ENCODE measurements around the gene BAIAP2L1. TPM values are rescaled to one million over a fixed set of nuclear protein-coding genes. Genes with fewer than 3 reads are reported as not detected.
A peak's percentile ranks its signal among the peaks of the same experiment; 100 is the strongest.

Gene BAIAP2L1
- total and polyA plus RNA-seq, 2 of the 8 experiments (the other 6 are each of a cell fraction or from before 2014, with no cell fraction given) = 19.2 to 42.9 TPM

- Histone ChIP-seq H3K14ac (ENCODE audit: insufficient read length) (no peak overlapping the region), H2AFZ (ENCODE audit: low read length) (no peak overlapping the region), H2AK5ac (ENCODE audit: low read depth, low read length) (no peak overlapping the region), H2BK120ac (replicated peaks; ENCODE audit: low read depth, low read length) (no peak overlapping the region), H4K91ac (replicated peaks; ENCODE audit: insufficient read length, low read length) (no peak overlapping the region), H4K8ac (ENCODE audit: extremely low read depth, insufficient read depth, low read length) (no peak overlapping the region; the same call in 1 of the 2 replicates), H3K4me1 (replicated peaks in 1 of 4; ENCODE audit: control insufficient read depth in 3 of 4, insufficient read depth in 4 of 4, low read length in 3 of 4) (peaks cover 0 to 10% (median 3%) of the 10 kb centered on the region in 4 experiments; a peak in 5 of 7 replicates), H3K27me3 (replicated peaks in 1 of 4; ENCODE audit: control insufficient read depth in 3 of 4, extremely low read depth in 1 of 4, insufficient read depth in 3 of 4, low read length in 3 of 4) (no peaks in the 10 kb centered on the region), H3K23ac (ENCODE audit: insufficient read length) (no peak overlapping the region), H3K79me2 (ENCODE audit: control insufficient read depth in 1 of 2, insufficient read depth in 2 of 2, low read length in 2 of 2) (peaks cover 0 to under 1% of the 10 kb centered on the region in 2 experiments; a peak in 1 of 4 replicates), H3K9me3 (ENCODE audit: insufficient read depth in 2 of 2, low read depth in 1 of 2, low read length in 1 of 2) (no peaks in the 10 kb centered on the region), H3K4me3 (ENCODE audit: extremely low read depth in 1 of 4, insufficient read depth in 2 of 4, low read depth in 3 of 4, low read length in 4 of 4) (no peak overlapping the region), H3K4ac (replicated peaks; ENCODE audit: insufficient read length, low read depth, low read length) (no peak overlapping the region), H3K56ac (replicated peaks; ENCODE audit: insufficient read length, low read depth, low read length) (no peak overlapping the region), H3K36me3 (ENCODE audit: control insufficient read depth in 2 of 4, insufficient read depth in 4 of 4, low read length in 3 of 4) (peaks cover 7 to 20% (median 12%) of the 10 kb centered on the region in 4 experiments; a peak in 7 of 8 replicates), H3K4me2 (ENCODE audit: insufficient read depth in 1 of 2, low read depth in 2 of 2, low read length in 2 of 2) (no peak overlapping the region), H3K27ac (ENCODE audit: low read depth, low read length) (no peak overlapping the region), H2BK20ac (ENCODE audit: low read length) (no peak overlapping the region), H3K23me2 (ENCODE audit: low read depth, low read length) (no peaks in the 10 kb centered on the region), H4K5ac (ENCODE audit: insufficient read length, low read depth, low read length) (no peak overlapping the region), H3K9ac (replicated peaks in 1 of 4; ENCODE audit: extremely low read depth in 1 of 4, low read depth in 3 of 4, low read length in 3 of 4) (no peak overlapping the region), H2BK15ac (ENCODE audit: low read length) (no peak overlapping the region), H3K79me1 (ENCODE audit: low read depth, low read length) (no peaks in the 10 kb centered on the region), H3K18ac (ENCODE audit: extremely low read depth, low read length) (no peak overlapping the region), H4K20me1 (replicated peaks in 1 of 2; ENCODE audit: control insufficient read depth in 1 of 2, insufficient read depth in 2 of 2, low read length in 2 of 2) (peaks cover 16 to 22% of the 10 kb centered on the region in 2 experiments), H2BK5ac (ENCODE audit: low read depth, low read length) (no peak overlapping the region), H2BK12ac (ENCODE audit: low read depth, low read length) (no peak overlapping the region)
- FAIRE-seq (no peak), DNase-seq (ENCODE audit: low read depth in 1 of 2, low spot score in 2 of 2) (peak; percentile 70 to 91)
- CTCF ChIA-PET (ENCODE audit: partially characterized antibody) = interaction anchor here (0.6 to 8.1 kb wide), 21 partner anchors 10 to 546 kb away, joined by 3 to 57 read pairs (median 4); partner anchors contain the start of gene BAIAP2L1
- POLR2A ChIA-PET (ENCODE audit: partially characterized antibody) = interaction anchor here (1.4 to 1.8 kb wide), 3 partner anchors 11 to 106 kb away, joined by 5 to 7 read pairs (median 7); partner anchors contain the start of gene BAIAP2L1
- 45% methylated on average over 14 of the region's 14 CpGs; no CpG with 5 or more reads in 1 of the 2 experiments for WGBS, 2 experiments (ENCODE audit: extremely low coverage in 1 of 2, insufficient coverage in 1 of 2, insufficient read length in 1 of 2, insufficient replicate concordance in 2 of 2, low coverage in 1 of 2, low lambda C conversion rate in 2 of 2, missing lambda C conversion rate in 1 of 2)
- TF ChIP-seq YY1 (IDR thresholded peaks at IDR 0.05; ENCODE audit: low read depth, low read length) (no peak), SIX5 (IDR thresholded peaks at IDR 0.05; ENCODE audit: low read depth, low read length) (no peak), RBBP5 (IDR thresholded peaks at IDR 0.05; ENCODE audit: borderline replicate concordance, low read depth, low read length) (no peak), CHD2 (IDR thresholded peaks at IDR 0.05; ENCODE audit: low read length) (0 out of 2 replicates have a peak, but pooled peaks have one; percentile 14), GABPA (IDR thresholded peaks at IDR 0.05; ENCODE audit: borderline replicate concordance, insufficient read depth, low read length) (no peak), NANOG (IDR thresholded peaks at IDR 0.05; ENCODE audit: insufficient read depth, low read depth, low read length, poor library complexity, severe bottlenecking) (no peak), CBX5 (IDR thresholded peaks at IDR 0.05; ENCODE audit: low read depth, low read length) (no peak), CHD1 (IDR thresholded peaks at IDR 0.05; ENCODE audit: low read depth, low read length) (no peak), TCF12 (IDR thresholded peaks at IDR 0.05; ENCODE audit: low read depth, low read length) (no peak), PHF8 (conservative IDR thresholded peaks at IDR 0.05; ENCODE audit: low read depth, low read length) (no peak), SP2 (IDR thresholded peaks at IDR 0.05; ENCODE audit: low read length) (no peak), CBX8 (IDR thresholded peaks at IDR 0.05; ENCODE audit: borderline replicate concordance, low read depth, low read length) (no peak), GTF2F1 (IDR thresholded peaks at IDR 0.05; ENCODE audit: borderline replicate concordance, low read depth, low read length) (no peak), SIRT6 (IDR thresholded peaks at IDR 0.05; ENCODE audit: low read length) (no peak)
Measured at GRCh38 chr7:98294798-98295382, 106.0 kb downstream of the BAIAP2L1 start.
